Thoracic aorta (tissue), 2 donors: ENCODE results near the gene POLL. TPM values are rescaled to one million over a fixed set of nuclear protein-coding genes. Genes with fewer than 3 reads are reported as not detected.

Experiments
- ATAC-seq: fragments of 150-250 bp; one replicate; pipeline ENCODE4 v1.8.0; 2017; ENCODE audit warnings: low read depth; ENCODE audit not compliant: insufficient number of reproducible peaks, low FRiP score
- DNase-seq: peaks from one replicate; pipeline ENCODE4 v3.0.0-alpha.2; 2020; ENCODE audit warnings: low spot score
- H3K27ac ChIP-seq, 2 donors: fragments of 200-600 bp; sonication (generic); 1 replicate in 1 of 2; 2 replicates in 1 of 2; pipeline ENCODE4 v1.5.1; 2016; ENCODE audit warnings: mild to moderate bottlenecking in 2 of 2, moderate library complexity in 2 of 2
- H3K27me3 ChIP-seq: fragments of 200-600 bp; sonication (generic); replicated peaks from 2 replicates; pipeline ENCODE4 v1.6.0; 2016; ENCODE audit warnings: mild to moderate bottlenecking; ENCODE audit not compliant: insufficient read depth
- H3K36me3 ChIP-seq: fragments of 200-600 bp; sonication (generic); one replicate; pipeline ENCODE4 v1.5.1; 2016
- H3K4me1 ChIP-seq, 2 donors: fragments of 200-600 bp; sonication (generic); 1 replicate in 1 of 2; 2 replicates in 1 of 2; pipeline versions ENCODE4 v1.5.1 to v1.6.0; 2016; ENCODE audit warnings: low read depth in 2 of 2, mild to moderate bottlenecking in 1 of 2; ENCODE audit not compliant: control insufficient read depth in 1 of 2
- H3K4me3 ChIP-seq: fragments of 200-600 bp; sonication (generic); 2 replicates; pipeline ENCODE4 v1.5.1; 2016; ENCODE audit warnings: mild to moderate bottlenecking
- H3K9me3 ChIP-seq: fragments of 200-600 bp; sonication (generic); 2 replicates; pipeline ENCODE4 v1.5.1; 2016
- total RNA-seq, 2 donors: library from RNA; depleted of rRNA; stranded (reverse); fragments of >200 nt; gene quantifications; one replicate each; pipeline versions ENCODE4 v1.1.0 to v1.2.3, GENCODE V29; 2016
- TF ChIP-seq, protein P1 (sequence below): fragments of 200-600 bp; sonication (generic); IDR thresholded peaks from one replicate; pipeline ENCODE4 v1.5.1; 2019; ENCODE audit warnings: antibody characterized with exemption

The POLL gene
- total RNA-seq, 2 donors from 2014 or later = 22.3 to 37.0 TPM

DNA sequence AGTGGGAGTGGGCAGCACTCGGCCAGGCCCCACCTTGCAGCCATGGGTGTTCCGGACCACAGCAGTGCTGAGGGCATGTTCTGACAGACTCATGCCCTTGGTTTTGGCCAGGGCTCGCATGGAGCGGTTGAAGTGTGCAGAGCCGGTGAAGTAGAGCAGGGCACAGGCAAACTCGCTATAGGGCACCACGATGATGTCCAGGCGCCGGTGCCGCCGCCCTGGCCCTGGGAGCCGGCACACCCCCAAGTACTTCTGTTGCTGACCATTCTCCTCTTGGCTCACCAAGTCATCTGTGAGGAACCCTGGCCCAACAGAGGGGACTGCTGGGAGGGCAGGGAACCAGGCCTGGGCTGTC is 8.6 kb downstream of the POLL start:
- TF ChIP-seq, protein P1, sequence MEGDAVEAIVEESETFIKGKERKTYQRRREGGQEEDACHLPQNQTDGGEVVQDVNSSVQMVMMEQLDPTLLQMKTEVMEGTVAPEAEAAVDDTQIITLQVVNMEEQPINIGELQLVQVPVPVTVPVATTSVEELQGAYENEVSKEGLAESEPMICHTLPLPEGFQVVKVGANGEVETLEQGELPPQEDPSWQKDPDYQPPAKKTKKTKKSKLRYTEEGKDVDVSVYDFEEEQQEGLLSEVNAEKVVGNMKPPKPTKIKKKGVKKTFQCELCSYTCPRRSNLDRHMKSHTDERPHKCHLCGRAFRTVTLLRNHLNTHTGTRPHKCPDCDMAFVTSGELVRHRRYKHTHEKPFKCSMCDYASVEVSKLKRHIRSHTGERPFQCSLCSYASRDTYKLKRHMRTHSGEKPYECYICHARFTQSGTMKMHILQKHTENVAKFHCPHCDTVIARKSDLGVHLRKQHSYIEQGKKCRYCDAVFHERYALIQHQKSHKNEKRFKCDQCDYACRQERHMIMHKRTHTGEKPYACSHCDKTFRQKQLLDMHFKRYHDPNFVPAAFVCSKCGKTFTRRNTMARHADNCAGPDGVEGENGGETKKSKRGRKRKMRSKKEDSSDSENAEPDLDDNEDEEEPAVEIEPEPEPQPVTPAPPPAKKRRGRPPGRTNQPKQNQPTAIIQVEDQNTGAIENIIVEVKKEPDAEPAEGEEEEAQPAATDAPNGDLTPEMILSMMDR = no peak
- Histone ChIP-seq H3K27ac (no peak overlapping the region), H3K27me3 (no peaks in the 10 kb centered on the region), H3K9me3 (no peaks in the 10 kb centered on the region), H3K4me1 (no peaks in the 10 kb centered on the region), H3K4me3 (no peak overlapping the region), H3K36me3 (peaks cover 14% of the 10 kb centered on the region)
- ATAC-seq = no peak
- no peak for DNase-seq

GRCh38 chr10:101578803-101579515 is 9.1 kb downstream of the POLL start:
- no peak for DNase-seq
- Histone ChIP-seq H3K36me3 (peaks cover 14% of the 10 kb centered on the region), H3K4me1 (no peaks in the 10 kb centered on the region), H3K27me3 (no peaks in the 10 kb centered on the region), H3K27ac (no peak overlapping the region), H3K4me3 (no peak overlapping the region), H3K9me3 (no peaks in the 10 kb centered on the region)
- no peak for ATAC-seq
- TF ChIP-seq, protein P1 = no peak

- no peak for DNase-seq
- Histone ChIP-seq H3K27me3 (no peaks in the 10 kb centered on the region), H3K36me3 (peaks cover 11% of the 10 kb centered on the region)
These were observed 9.9 kb downstream of the POLL start for GRCh38 chr10:101578192-101578591.

DNA sequence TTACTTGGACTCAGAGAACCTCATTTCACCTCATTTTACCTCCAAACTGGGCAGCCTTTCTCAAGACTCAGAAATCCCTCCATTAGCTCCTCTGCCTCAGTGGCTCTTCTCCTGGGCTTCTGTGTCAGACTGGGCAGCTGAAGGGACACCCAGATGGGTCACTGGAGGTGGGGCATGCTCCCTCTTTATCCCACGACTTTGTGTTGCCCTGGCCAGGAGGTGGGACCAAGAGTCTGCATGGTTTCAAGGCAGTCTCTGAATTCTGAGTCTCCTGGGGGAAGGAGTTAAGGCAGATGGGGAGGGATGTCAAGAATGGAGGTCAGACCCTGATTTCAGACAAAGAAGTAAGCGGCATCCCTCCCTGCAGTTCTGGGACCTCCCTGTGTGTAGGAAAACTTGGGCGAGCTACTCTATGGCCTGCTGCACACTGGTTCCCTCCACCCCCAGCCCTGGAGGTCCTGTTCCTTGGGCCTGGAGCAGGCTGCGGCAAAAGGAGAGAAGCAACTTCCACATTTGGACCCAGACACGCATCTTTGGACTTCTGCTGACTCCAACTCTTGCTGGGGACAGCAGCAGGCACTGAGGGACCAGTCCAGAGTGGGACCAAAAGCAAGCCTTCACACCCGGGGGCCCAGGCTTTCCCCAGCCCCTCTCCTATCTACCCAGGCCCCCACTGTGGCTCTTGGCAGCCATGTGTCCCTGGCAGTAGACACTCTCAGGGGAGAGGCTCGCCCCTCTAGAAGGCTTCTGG is 10.8 kb downstream of the POLL start:
- Histone ChIP-seq H3K36me3 (peaks cover 11% of the 10 kb centered on the region), H3K9me3 (peaks cover 7% of the 10 kb centered on the region), H3K4me1 (no peaks in the 10 kb centered on the region), H3K4me3 (no peak overlapping the region), H3K27me3 (no peaks in the 10 kb centered on the region), H3K27ac (no peak overlapping the region)
- ATAC-seq (no peak), DNase-seq (no peak)
- TF ChIP-seq, protein P1 = no peak

More at GRCh38 chr10:101578192-101578591, 9.9 kb downstream of the POLL start:
- no peak overlapping the region for H3K4me3 ChIP-seq
- no peaks in the 10 kb centered on the region for H3K9me3 ChIP-seq
- no peak for ATAC-seq
- TF ChIP-seq, protein P1 = no peak
- H3K27ac ChIP-seq = no peak overlapping the region
- H3K4me1 ChIP-seq = no peaks in the 10 kb centered on the region

DNA sequence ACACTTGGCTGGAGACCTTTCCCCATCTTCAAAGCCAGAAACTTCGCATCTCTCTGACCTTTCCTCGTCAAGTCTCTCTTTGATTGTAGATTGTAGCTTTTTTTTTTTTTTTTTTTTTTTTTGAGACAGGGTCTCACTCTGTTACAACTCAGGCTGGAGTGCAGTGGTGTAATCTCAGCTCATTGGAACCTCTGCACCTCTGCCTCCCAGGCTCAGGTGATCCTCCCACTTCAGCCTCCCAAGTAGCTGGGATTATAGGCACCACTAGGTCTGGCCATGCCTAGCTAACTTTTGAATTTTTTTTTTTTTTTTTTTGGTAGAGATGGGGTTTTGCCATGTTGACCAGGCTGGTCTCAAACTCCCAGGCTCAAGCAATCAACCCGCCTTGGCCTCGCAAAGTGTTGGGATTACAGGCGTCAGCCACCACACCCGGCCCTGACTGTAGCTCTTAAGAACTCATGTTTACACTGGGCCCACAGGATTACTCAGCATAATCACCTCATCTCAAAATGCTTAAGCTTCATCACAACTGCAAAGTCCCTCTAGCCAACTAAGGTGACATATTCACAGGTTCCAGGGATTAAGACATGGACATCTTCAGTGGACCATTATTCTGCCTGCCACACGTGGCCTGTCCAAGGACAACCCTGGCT is 11.7 kb downstream of the POLL start:
- DNase-seq (no peak), ATAC-seq (no peak)
- Histone ChIP-seq H3K27me3 (no peaks in the 10 kb centered on the region), H3K27ac (no peak overlapping the region), H3K4me3 (no peak overlapping the region), H3K4me1 (no peaks in the 10 kb centered on the region), H3K9me3 (peaks cover 7% of the 10 kb centered on the region), H3K36me3 (peaks cover 11% of the 10 kb centered on the region)
- TF ChIP-seq, protein P1 = no peak
